A549 (cell line): ENCODE data around the gene MAGI2.

Experiments used
- CHD2 ChIP-seq: fragments of 150-350 bp; IDR thresholded peaks from 2 replicates; pipeline ENCODE4 v1.6.1; 2014; ENCODE audit warnings: low read length; ENCODE audit not compliant: partially characterized antibody
- HDAC2 ChIP-seq: fragments of 200-600 bp; sonication (generic); IDR thresholded peaks from 2 replicates; pipeline ENCODE4 v1.6.1; 2016
- HOXB13 ChIP-seq: fragments of 250-450 bp; sonication (Bioruptor Pico); IDR thresholded peaks from 2 replicates; pipeline ENCODE4 v1.5.0; 2020; ENCODE audit warnings: low read depth, mild to moderate bottlenecking, moderate library complexity
- POLR2A ChIP-seq: IDR thresholded peaks from 2 replicates; pipeline ENCODE4 v1.6.1; 2012; ENCODE audit warnings: mild to moderate bottlenecking, low read length
- POLR2AphosphoS2 ChIP-seq: conservative IDR thresholded peaks from 2 replicates; pipeline ENCODE4 v1.6.1; 2012; ENCODE audit warnings: low read length, improper control_type of control experiment, inconsistent platforms
- RCOR1 ChIP-seq: fragments of 150-350 bp; IDR thresholded peaks from 2 replicates; pipeline ENCODE4 v1.6.1; 2014; ENCODE audit warnings: antibody characterized with exemption, low read length, low read depth
- TF ChIP-seq, protein P1 (sequence below): fragments of >200 bp; sonication (Bioruptor Twin); formaldehyde crosslinking; IDR thresholded peaks from 3 replicates; pipeline ENCODE4 v1.5.1; 2016
- TF ChIP-seq, protein P2 (sequence below): IDR thresholded peaks from 2 replicates; pipeline ENCODE4 v1.6.1; 2012
- TF ChIP-seq, protein P3 (sequence below): fragments of 200-600 bp; sonication (generic); IDR thresholded peaks from 2 replicates; pipeline ENCODE4 v1.6.1; 2016; ENCODE audit warnings: antibody characterized with exemption, mild to moderate bottlenecking, moderate library complexity
- TF ChIP-seq, protein P4 (sequence below): fragments of 450-650 bp; IDR thresholded peaks from 2 replicates; pipeline ENCODE4 v1.6.1; 2014; ENCODE audit warnings: antibody characterized with exemption

DNA sequence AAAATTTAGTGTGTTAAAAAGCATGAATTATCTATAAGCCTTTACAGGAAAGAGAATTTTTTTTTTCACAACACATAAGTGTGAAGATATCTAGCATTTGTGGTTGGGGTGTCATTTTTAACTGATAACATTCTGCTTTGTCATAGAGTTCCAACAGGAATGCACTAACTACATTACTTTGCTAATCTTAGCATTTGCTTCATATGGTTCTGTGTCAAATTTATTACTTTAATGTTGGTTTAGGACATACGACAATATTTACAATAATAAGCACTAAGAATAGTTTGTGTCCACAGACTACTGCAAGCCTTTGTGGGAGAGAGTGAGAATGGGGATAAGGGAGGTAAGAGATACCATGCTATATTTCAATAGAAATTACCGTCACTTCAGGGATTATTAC, 40.6 kb upstream of the MAGI2 start:
- TF ChIP-seq RCOR1 (no peak), HDAC2 (no peak), POLR2A (no peak), POLR2AphosphoS2 (no peak), CHD2 (no peak), HOXB13 (CRISPR knock-in tag) (no peak)
- TF ChIP-seq, protein P1, sequence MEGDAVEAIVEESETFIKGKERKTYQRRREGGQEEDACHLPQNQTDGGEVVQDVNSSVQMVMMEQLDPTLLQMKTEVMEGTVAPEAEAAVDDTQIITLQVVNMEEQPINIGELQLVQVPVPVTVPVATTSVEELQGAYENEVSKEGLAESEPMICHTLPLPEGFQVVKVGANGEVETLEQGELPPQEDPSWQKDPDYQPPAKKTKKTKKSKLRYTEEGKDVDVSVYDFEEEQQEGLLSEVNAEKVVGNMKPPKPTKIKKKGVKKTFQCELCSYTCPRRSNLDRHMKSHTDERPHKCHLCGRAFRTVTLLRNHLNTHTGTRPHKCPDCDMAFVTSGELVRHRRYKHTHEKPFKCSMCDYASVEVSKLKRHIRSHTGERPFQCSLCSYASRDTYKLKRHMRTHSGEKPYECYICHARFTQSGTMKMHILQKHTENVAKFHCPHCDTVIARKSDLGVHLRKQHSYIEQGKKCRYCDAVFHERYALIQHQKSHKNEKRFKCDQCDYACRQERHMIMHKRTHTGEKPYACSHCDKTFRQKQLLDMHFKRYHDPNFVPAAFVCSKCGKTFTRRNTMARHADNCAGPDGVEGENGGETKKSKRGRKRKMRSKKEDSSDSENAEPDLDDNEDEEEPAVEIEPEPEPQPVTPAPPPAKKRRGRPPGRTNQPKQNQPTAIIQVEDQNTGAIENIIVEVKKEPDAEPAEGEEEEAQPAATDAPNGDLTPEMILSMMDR = no peak
- TF ChIP-seq, protein P2, sequence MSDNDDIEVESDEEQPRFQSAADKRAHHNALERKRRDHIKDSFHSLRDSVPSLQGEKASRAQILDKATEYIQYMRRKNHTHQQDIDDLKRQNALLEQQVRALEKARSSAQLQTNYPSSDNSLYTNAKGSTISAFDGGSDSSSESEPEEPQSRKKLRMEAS = no peak
- TF ChIP-seq, protein P3, sequence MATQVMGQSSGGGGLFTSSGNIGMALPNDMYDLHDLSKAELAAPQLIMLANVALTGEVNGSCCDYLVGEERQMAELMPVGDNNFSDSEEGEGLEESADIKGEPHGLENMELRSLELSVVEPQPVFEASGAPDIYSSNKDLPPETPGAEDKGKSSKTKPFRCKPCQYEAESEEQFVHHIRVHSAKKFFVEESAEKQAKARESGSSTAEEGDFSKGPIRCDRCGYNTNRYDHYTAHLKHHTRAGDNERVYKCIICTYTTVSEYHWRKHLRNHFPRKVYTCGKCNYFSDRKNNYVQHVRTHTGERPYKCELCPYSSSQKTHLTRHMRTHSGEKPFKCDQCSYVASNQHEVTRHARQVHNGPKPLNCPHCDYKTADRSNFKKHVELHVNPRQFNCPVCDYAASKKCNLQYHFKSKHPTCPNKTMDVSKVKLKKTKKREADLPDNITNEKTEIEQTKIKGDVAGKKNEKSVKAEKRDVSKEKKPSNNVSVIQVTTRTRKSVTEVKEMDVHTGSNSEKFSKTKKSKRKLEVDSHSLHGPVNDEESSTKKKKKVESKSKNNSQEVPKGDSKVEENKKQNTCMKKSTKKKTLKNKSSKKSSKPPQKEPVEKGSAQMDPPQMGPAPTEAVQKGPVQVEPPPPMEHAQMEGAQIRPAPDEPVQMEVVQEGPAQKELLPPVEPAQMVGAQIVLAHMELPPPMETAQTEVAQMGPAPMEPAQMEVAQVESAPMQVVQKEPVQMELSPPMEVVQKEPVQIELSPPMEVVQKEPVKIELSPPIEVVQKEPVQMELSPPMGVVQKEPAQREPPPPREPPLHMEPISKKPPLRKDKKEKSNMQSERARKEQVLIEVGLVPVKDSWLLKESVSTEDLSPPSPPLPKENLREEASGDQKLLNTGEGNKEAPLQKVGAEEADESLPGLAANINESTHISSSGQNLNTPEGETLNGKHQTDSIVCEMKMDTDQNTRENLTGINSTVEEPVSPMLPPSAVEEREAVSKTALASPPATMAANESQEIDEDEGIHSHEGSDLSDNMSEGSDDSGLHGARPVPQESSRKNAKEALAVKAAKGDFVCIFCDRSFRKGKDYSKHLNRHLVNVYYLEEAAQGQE = no peak
- TF ChIP-seq, protein P4, sequence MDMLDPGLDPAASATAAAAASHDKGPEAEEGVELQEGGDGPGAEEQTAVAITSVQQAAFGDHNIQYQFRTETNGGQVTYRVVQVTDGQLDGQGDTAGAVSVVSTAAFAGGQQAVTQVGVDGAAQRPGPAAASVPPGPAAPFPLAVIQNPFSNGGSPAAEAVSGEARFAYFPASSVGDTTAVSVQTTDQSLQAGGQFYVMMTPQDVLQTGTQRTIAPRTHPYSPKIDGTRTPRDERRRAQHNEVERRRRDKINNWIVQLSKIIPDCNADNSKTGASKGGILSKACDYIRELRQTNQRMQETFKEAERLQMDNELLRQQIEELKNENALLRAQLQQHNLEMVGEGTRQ = no peak
